GM12801 (cell line): Measurements from ENCODE around the gene ANKS1A.

Source experiments
- TF ChIP-seq, protein P1 (sequence below): IDR thresholded peaks from one replicate; pipeline ENCODE4 v1.5.1; 2011; ENCODE audit warnings: control low read depth; ENCODE audit not compliant: insufficient read length; ENCODE audit errors: extremely low read depth

The ANKS1A gene

DNA sequence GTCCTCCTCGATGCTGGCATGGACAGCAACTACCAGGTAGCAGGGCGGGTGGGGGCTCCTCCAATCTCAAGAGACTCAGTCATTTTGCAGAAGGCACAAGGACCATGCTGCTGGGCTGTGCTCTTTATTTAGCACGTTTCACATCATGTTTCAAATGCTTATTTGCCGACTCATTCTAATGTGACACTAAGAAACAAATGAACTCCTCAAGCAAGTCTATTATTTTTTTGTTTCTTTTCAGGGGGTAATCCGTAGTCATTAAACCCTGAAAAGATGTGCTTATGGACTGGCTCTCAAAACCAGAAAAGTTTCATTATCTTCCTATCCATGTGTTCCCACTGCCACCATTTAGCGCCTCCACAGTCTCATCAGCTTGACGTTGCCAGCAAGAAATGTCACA is 92.9 kb downstream of the ANKS1A start:
- TF ChIP-seq, protein P1, sequence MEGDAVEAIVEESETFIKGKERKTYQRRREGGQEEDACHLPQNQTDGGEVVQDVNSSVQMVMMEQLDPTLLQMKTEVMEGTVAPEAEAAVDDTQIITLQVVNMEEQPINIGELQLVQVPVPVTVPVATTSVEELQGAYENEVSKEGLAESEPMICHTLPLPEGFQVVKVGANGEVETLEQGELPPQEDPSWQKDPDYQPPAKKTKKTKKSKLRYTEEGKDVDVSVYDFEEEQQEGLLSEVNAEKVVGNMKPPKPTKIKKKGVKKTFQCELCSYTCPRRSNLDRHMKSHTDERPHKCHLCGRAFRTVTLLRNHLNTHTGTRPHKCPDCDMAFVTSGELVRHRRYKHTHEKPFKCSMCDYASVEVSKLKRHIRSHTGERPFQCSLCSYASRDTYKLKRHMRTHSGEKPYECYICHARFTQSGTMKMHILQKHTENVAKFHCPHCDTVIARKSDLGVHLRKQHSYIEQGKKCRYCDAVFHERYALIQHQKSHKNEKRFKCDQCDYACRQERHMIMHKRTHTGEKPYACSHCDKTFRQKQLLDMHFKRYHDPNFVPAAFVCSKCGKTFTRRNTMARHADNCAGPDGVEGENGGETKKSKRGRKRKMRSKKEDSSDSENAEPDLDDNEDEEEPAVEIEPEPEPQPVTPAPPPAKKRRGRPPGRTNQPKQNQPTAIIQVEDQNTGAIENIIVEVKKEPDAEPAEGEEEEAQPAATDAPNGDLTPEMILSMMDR: no peak

DNA sequence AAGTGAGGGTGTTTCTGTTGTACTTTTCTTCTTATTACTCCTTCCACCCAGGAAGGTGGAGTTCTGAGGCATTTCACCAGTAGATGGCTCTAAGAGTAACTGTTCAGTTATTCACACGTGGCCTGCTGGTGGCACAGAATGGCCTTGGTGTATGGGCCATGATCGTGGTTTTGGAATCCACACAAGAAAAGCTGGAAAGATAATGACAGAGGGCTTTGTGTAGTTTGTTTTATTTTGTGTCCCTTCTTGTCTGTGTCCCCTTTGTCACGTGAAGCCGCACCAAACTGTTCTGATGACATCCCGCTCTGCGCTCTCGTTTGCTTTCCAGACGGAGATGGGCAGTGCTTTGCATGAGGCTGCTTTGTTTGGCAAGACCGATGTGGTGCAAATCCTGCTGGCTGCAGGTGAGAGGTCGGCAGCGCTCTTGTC is 93.4 kb downstream of the ANKS1A start:
- TF ChIP-seq, protein P1: no peak

DNA sequence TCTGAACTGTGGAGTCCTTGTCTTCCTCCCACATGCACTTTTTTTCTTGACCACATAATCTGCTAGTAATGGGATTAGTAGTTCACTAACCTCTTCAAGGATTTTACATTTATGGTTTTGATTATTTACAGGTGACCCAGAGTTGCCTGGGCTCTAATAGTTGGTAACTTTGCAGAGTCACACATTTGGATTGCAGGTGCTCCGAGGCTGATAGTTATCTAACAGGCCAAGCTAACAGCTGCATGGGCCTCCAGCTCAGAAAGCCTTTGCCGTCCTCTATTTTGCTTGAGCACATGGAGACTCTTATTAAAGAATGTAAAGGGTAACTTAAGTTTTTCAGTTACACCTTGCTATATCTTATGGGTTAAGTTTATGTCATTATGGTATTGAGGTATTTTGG is 95.4 kb downstream of the ANKS1A start:
- TF ChIP-seq, protein P1: no peak

DNA sequence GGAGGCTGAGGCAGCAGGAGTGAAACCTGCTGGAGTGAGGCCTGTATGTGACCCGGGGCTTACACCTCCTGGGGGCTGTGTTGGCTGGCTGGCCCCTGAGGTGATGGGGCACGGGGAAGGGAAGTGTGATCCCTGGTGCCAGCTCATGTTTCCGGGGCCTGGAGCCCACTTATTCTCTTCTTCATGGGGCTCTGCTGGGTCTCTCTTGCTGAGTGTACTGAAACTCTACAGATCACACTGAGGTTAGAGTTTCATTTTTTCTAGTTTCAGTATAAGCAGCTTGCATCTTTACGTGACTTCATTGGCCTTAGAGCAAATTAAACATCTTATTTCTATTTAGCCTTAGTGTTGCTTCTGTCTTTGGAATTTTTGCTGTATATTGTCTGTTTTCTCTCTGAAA is 96.2 kb downstream of the ANKS1A start:
- TF ChIP-seq, protein P1: no peak

DNA sequence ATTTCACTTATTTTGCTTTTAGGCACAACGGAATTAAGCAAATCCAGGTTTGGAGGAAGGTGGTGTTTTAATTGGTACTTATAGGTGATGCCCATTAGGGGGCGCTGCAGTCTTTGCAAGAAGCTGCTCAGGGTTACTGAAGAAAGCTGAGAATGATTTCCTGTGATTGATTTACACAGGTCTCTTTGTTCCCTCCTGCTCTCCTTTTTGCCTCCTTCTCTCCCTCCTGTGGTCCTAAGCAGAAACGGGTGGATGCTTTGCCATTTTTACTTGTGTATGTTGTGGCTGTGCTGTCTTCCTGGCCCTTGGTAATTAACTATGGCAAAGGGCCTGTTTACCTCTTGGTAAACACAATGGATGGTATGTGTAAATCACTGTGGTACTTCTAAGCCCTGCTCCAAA is 97.8 kb downstream of the ANKS1A start:
- TF ChIP-seq, protein P1: no peak

DNA sequence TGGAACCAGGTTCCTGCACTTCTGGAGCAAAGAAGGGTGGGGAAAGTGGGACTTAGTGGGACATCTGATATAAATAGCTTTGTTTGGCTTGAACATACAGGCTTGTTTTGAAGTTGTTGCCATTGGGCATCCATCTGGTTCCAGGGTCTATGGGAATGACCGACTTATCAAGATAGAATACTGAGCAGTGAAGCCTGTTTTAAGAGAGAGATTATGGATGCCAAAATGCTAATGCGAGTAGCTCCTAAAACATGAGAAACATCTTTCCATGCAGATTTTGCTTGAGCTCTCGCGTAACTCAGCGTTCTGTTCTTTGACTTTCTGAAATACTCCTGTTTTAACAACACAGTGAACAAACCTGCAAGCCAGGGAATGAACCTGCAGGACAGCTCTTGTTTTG is 98.5 kb downstream of the ANKS1A start:
- TF ChIP-seq, protein P1: no peak

DNA sequence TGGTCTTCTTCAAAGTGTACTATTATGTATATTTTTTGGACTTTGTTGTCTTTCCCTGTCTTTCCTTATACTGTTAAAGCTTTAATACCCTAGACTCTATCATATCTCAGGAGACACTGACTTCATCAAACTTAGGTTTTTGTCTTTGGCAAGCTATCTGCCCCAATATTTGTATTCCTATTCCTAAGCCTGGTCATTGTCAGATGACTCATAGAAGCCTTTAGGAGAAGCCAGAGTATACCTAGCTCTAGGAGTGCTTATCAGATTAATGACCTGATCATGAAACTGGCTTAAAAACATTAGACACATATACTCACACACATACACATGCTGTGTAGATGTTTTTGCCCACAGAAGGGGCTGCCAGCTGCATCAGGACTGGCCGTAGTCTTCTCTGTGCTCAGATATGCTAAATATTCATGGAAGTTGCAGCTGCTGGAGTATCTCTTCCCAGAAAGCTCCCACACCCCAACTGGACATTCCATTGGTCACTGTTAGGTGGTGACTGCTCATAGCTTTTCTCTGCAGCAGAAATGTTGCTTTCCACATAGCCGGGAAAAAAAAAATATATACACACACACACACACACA is 102.0 kb downstream of the ANKS1A start:
- TF ChIP-seq, protein P1: no peak
